ENCODE measurements around the gene ANAPC13. TPM values are rescaled to one million over a fixed set of nuclear protein-coding genes. Genes with fewer than 3 reads are reported as not detected.

Gene ANAPC13
- polyA plus RNA-seq, 1 of the 3 experiments (the other 2 are of a cell fraction), result 63.5 TPM

DNA sequence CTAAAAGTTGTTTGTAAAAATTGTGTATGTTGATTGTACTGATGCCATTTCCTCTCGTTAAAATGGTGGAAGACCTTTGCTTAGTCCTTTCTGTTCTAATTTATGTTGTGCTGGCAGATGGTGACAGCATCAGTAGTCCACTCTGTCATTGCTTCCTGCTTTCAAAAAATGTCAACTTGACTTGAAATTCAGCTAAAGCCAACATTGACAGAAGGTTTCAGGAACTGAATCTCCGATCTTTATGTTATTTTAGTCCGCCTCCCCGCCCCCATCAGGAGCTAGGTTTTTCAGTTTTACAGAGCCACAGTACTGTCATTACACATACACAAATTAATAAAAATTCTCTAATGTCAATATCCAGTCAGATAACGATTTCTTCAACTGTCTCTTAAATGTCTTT, 1.6 kb upstream of the ANAPC13 start:
- Histone ChIP-seq H3K9me2 (no peaks in the 10 kb centered on the region), H3K27me3 (ENCODE audit: insufficient read depth) (no peaks in the 10 kb centered on the region), H3K36me3 (replicated peaks in 1 of 2; ENCODE audit: control insufficient read depth in 1 of 2, insufficient read depth in 2 of 2, low read length in 1 of 2) (peaks cover 5 to 6% of the 10 kb centered on the region in 2 experiments), H3F3A (replicated peaks; ENCODE audit: insufficient read depth) (peaks cover 47% of the 10 kb centered on the region), H3K27ac (ENCODE audit: low read depth in 2 of 2, low read length in 1 of 2) (peak overlapping the region in 1 of 2 experiments; percentile 95; a peak in 2 of 4 replicates), H4K20me1 (ENCODE audit: insufficient read depth) (no peaks in the 10 kb centered on the region), H3K4me1 (ENCODE audit: control insufficient read depth in 1 of 2, insufficient read depth in 2 of 2, low read depth in 1 of 2, low read length in 1 of 2) (peaks cover 12 to 30% of the 10 kb centered on the region in 2 experiments), H3K9me3 (no peaks in the 10 kb centered on the region), H3K9ac (peak overlapping the region; percentile 95), H3K79me2 (ENCODE audit: insufficient read depth) (peaks cover 93% of the 10 kb centered on the region), H3K4me3 (ENCODE audit: low read depth in 2 of 2, low read length in 1 of 2) (peak overlapping the region; percentile 85 to 96; a peak in 2 of 4 replicates), H3K4me2 (peak overlapping the region; percentile 92), H2AFZ (ENCODE audit: low read depth) (no peak overlapping the region)
- 72% methylated on average over 5 of the region's 5 CpGs for WGBS (ENCODE audit: low lambda C conversion rate)
- CTCF ChIA-PET, result interaction anchor here (0.5 to 17.6 kb wide), 5 partner anchors 11 to 274 kb away, joined by 3 to 375 read pairs (median 3); no protein-coding TSS in a partner anchor
- DNase-seq, result peak; percentile 22
- no peak for TF ChIP-seq FOXJ3 (CRISPR knock-in tag; IDR thresholded peaks at IDR 0.05)
- TF ChIP-seq TEAD4 (IDR thresholded peaks at IDR 0.05; ENCODE audit: borderline replicate concordance, insufficient read depth), result no peak
- TF ChIP-seq, protein P1, sequence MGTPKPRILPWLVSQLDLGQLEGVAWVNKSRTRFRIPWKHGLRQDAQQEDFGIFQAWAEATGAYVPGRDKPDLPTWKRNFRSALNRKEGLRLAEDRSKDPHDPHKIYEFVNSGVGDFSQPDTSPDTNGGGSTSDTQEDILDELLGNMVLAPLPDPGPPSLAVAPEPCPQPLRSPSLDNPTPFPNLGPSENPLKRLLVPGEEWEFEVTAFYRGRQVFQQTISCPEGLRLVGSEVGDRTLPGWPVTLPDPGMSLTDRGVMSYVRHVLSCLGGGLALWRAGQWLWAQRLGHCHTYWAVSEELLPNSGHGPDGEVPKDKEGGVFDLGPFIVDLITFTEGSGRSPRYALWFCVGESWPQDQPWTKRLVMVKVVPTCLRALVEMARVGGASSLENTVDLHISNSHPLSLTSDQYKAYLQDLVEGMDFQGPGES (IDR thresholded peaks at IDR 0.05; ENCODE audit: low read depth, low read length), result no peak
- TF ChIP-seq TCF12 (IDR thresholded peaks at IDR 0.05), result no peak
- TF ChIP-seq TAF1 (IDR thresholded peaks at IDR 0.05; ENCODE audit: borderline replicate concordance, low read depth, low read length), result no peak
- TF ChIP-seq, protein P2, sequence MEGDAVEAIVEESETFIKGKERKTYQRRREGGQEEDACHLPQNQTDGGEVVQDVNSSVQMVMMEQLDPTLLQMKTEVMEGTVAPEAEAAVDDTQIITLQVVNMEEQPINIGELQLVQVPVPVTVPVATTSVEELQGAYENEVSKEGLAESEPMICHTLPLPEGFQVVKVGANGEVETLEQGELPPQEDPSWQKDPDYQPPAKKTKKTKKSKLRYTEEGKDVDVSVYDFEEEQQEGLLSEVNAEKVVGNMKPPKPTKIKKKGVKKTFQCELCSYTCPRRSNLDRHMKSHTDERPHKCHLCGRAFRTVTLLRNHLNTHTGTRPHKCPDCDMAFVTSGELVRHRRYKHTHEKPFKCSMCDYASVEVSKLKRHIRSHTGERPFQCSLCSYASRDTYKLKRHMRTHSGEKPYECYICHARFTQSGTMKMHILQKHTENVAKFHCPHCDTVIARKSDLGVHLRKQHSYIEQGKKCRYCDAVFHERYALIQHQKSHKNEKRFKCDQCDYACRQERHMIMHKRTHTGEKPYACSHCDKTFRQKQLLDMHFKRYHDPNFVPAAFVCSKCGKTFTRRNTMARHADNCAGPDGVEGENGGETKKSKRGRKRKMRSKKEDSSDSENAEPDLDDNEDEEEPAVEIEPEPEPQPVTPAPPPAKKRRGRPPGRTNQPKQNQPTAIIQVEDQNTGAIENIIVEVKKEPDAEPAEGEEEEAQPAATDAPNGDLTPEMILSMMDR (IDR thresholded peaks at IDR 0.05), result no peak
- TF ChIP-seq, protein P3, sequence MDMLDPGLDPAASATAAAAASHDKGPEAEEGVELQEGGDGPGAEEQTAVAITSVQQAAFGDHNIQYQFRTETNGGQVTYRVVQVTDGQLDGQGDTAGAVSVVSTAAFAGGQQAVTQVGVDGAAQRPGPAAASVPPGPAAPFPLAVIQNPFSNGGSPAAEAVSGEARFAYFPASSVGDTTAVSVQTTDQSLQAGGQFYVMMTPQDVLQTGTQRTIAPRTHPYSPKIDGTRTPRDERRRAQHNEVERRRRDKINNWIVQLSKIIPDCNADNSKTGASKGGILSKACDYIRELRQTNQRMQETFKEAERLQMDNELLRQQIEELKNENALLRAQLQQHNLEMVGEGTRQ (IDR thresholded peaks at IDR 0.05; ENCODE audit: borderline replicate concordance, low read depth, low read length), result no peak
- TF ChIP-seq MEF2A (IDR thresholded peaks at IDR 0.05; ENCODE audit: borderline replicate concordance, low read depth), result no peak
- TF ChIP-seq JUND (IDR thresholded peaks at IDR 0.05), result no peak
- no peak for TF ChIP-seq RCOR1 (IDR thresholded peaks at IDR 0.05; ENCODE audit: low read length)
- no peak for TF ChIP-seq CHD2 (IDR thresholded peaks at IDR 0.05; ENCODE audit: low read length, partially characterized antibody)
- TF ChIP-seq NFIC (IDR thresholded peaks at IDR 0.05; ENCODE audit: borderline replicate concordance), result no peak
- TF ChIP-seq, protein P4, sequence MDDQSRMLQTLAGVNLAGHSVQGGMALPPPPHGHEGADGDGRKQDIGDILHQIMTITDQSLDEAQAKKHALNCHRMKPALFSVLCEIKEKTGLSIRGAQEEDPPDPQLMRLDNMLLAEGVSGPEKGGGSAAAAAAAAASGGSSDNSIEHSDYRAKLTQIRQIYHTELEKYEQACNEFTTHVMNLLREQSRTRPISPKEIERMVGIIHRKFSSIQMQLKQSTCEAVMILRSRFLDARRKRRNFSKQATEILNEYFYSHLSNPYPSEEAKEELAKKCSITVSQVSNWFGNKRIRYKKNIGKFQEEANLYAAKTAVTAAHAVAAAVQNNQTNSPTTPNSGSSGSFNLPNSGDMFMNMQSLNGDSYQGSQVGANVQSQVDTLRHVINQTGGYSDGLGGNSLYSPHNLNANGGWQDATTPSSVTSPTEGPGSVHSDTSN (IDR thresholded peaks at IDR 0.05), result no peak
- TF ChIP-seq, protein P5, sequence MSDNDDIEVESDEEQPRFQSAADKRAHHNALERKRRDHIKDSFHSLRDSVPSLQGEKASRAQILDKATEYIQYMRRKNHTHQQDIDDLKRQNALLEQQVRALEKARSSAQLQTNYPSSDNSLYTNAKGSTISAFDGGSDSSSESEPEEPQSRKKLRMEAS (IDR thresholded peaks at IDR 0.05; ENCODE audit: low read depth), result no peak
- no peak for TF ChIP-seq MXI1 (IDR thresholded peaks at IDR 0.05; ENCODE audit: low read depth, low read length)
- TF ChIP-seq, protein P6, sequence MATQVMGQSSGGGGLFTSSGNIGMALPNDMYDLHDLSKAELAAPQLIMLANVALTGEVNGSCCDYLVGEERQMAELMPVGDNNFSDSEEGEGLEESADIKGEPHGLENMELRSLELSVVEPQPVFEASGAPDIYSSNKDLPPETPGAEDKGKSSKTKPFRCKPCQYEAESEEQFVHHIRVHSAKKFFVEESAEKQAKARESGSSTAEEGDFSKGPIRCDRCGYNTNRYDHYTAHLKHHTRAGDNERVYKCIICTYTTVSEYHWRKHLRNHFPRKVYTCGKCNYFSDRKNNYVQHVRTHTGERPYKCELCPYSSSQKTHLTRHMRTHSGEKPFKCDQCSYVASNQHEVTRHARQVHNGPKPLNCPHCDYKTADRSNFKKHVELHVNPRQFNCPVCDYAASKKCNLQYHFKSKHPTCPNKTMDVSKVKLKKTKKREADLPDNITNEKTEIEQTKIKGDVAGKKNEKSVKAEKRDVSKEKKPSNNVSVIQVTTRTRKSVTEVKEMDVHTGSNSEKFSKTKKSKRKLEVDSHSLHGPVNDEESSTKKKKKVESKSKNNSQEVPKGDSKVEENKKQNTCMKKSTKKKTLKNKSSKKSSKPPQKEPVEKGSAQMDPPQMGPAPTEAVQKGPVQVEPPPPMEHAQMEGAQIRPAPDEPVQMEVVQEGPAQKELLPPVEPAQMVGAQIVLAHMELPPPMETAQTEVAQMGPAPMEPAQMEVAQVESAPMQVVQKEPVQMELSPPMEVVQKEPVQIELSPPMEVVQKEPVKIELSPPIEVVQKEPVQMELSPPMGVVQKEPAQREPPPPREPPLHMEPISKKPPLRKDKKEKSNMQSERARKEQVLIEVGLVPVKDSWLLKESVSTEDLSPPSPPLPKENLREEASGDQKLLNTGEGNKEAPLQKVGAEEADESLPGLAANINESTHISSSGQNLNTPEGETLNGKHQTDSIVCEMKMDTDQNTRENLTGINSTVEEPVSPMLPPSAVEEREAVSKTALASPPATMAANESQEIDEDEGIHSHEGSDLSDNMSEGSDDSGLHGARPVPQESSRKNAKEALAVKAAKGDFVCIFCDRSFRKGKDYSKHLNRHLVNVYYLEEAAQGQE (IDR thresholded peaks at IDR 0.05; ENCODE audit: low read depth, low read length), result no peak
- no peak for TF ChIP-seq NRF1 (IDR thresholded peaks at IDR 0.05; ENCODE audit: low read depth, low read length)
- TF ChIP-seq, protein P7, sequence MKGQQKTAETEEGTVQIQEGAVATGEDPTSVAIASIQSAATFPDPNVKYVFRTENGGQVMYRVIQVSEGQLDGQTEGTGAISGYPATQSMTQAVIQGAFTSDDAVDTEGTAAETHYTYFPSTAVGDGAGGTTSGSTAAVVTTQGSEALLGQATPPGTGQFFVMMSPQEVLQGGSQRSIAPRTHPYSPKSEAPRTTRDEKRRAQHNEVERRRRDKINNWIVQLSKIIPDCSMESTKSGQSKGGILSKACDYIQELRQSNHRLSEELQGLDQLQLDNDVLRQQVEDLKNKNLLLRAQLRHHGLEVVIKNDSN (IDR thresholded peaks at IDR 0.05; ENCODE audit: borderline replicate concordance, low read depth), result no peak
- no peak for TF ChIP-seq EP300 (IDR thresholded peaks at IDR 0.05; ENCODE audit: borderline replicate concordance in 1 of 2, low read depth in 1 of 2, low read length in 1 of 2)
- POLR2A ChIA-PET, result no interaction called here
